Natural killer cell (primary cell): ENCODE results near the gene C14orf39. TPM values are rescaled to one million over a fixed set of nuclear protein-coding genes. Genes with fewer than 3 reads are reported as not detected.

Experiments used
- ATAC-seq, 3 donors: fragments of 150-1000 bp in 2 of 3; fragments of 200-7000 bp in 1 of 3; cut with Tn5 transposase; 1 replicate in 1 of 3; 2 replicates in 2 of 3; pipeline ENCODE4 v1.10.0; 2021; ENCODE audit warnings: mild to moderate bottlenecking in 2 of 3, moderate library complexity in 2 of 3
- DNase-seq, 2 donors: peaks; one replicate each; pipeline versions ENCODE4 v3.0.0 to v3.0.0-alpha.2; 2013 to 2021; ENCODE audit warnings: mixed read lengths in 1 of 2
- H3K27ac ChIP-seq: one replicate; pipeline ENCODE4 v1.5.1; 2013; ENCODE audit warnings: mild to moderate bottlenecking, low read length
- H3K27me3 ChIP-seq: one replicate; pipeline ENCODE4 v1.6.1; 2013; ENCODE audit warnings: low read length; ENCODE audit not compliant: control insufficient read depth, insufficient read depth
- H3K36me3 ChIP-seq: one replicate; pipeline ENCODE4 v1.6.1; 2013; ENCODE audit warnings: low read length; ENCODE audit not compliant: control insufficient read depth, insufficient read depth
- H3K4me1 ChIP-seq: one replicate; pipeline ENCODE4 v1.6.1; 2013; ENCODE audit warnings: low read length; ENCODE audit not compliant: control insufficient read depth, insufficient read depth
- H3K4me3 ChIP-seq: one replicate; pipeline ENCODE4 v1.5.1; 2013; ENCODE audit warnings: low read length
- H3K9me3 ChIP-seq: one replicate; pipeline ENCODE4 v1.6.1; 2013; ENCODE audit warnings: low read length; ENCODE audit not compliant: control insufficient read depth, insufficient read depth
- H3K27ac Mint-ChIP-seq, 2 donors: one replicate each; pipeline ENCODE4 v1.8.0; 2022; ENCODE audit warnings: mild to moderate bottlenecking in 2 of 2, mixed read lengths in 2 of 2, moderate library complexity in 1 of 2
- H3K27me3 Mint-ChIP-seq, 2 donors: one replicate each; pipeline ENCODE4 v1.8.0; 2022; ENCODE audit warnings: low read depth in 2 of 2, mixed read lengths in 2 of 2
- H3K36me3 Mint-ChIP-seq: one replicate; pipeline ENCODE4 v1.8.0; 2022; ENCODE audit warnings: mixed read lengths
- H3K4me1 Mint-ChIP-seq, 2 donors: one replicate each; pipeline ENCODE4 v1.8.0; 2022; ENCODE audit warnings: mixed read lengths in 2 of 2
- H3K4me3 Mint-ChIP-seq: one replicate; pipeline ENCODE4 v1.8.0; 2022; ENCODE audit warnings: mild to moderate bottlenecking, moderate library complexity, mixed read lengths
- H3K9me3 Mint-ChIP-seq, 2 donors: one replicate each; pipeline ENCODE4 v1.8.0; 2022; ENCODE audit warnings: mixed read lengths in 2 of 2
- WGBS: methylation state at CpG from one replicate; pipeline ENCODE4 v1.1.7; 2013; ENCODE audit warnings: missing lambda C conversion rate; ENCODE audit not compliant: insufficient coverage; 5-methylcytosine and 5-hydroxymethylcytosine counted together
- intact Hi-C: fragments of 100-400 bp; cut with micrococcal nuclease; formaldehyde crosslinking; loops from one replicate; pipeline ENCODE4 v1.14.2; 2022
- total RNA-seq, 4 donors: library from RNA; stranded (reverse); fragments of 120-200 nt in 1 of 4; gene quantifications; one replicate each; pipeline versions ENCODE4 v1.2.3 to v1.2.4, GENCODE V29; 2013 to 2022
- TF ChIP-seq, protein P1 (sequence below): fragments of 200-600 bp; IDR thresholded peaks from one replicate; pipeline ENCODE4 v1.8.0; 2022; ENCODE audit warnings: antibody characterized with exemption

Gene C14orf39
- total RNA-seq, 3 donors from 2014 or later (not counting 1 experiment from before 2014, with no cell fraction given) = not detected

DNA sequence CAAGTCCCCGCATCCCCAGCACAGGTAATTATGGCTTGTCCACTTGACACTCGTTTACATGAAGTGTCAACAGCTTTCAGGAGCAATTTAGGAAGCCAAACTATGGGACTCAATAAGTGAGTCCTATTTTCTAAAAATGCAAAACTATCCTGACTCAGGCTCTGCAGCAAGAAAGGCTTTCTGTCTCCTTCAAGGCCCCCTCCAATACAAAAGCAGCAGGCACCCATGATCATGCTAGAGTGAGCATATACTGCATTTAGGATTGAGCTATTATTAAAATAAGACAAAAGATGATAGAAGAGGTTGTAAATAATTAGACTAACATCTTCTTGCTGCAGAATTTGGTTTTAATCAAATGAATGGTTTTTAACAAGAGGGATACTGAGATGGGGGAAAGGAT is 26.3 kb upstream of the C14orf39 start:
- Mint-ChIP-seq H3K4me1 (peaks cover 11 to 15% of the 10 kb centered on the region in 2 donors), H3K27me3 (peaks cover 60% of the 10 kb centered on the region in 2 donors), H3K27ac (no peak overlapping the region), H3K36me3 (no peaks in the 10 kb centered on the region), H3K4me3 (no peak overlapping the region), H3K9me3 (peaks cover 0 to under 1% of the 10 kb centered on the region in 2 donors)
- TF ChIP-seq, protein P1, sequence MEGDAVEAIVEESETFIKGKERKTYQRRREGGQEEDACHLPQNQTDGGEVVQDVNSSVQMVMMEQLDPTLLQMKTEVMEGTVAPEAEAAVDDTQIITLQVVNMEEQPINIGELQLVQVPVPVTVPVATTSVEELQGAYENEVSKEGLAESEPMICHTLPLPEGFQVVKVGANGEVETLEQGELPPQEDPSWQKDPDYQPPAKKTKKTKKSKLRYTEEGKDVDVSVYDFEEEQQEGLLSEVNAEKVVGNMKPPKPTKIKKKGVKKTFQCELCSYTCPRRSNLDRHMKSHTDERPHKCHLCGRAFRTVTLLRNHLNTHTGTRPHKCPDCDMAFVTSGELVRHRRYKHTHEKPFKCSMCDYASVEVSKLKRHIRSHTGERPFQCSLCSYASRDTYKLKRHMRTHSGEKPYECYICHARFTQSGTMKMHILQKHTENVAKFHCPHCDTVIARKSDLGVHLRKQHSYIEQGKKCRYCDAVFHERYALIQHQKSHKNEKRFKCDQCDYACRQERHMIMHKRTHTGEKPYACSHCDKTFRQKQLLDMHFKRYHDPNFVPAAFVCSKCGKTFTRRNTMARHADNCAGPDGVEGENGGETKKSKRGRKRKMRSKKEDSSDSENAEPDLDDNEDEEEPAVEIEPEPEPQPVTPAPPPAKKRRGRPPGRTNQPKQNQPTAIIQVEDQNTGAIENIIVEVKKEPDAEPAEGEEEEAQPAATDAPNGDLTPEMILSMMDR = no peak
- Histone ChIP-seq H3K4me3 (no peak overlapping the region), H3K36me3 (no peaks in the 10 kb centered on the region), H3K27ac (no peak overlapping the region), H3K4me1 (peaks cover 8% of the 10 kb centered on the region), H3K9me3 (no peaks in the 10 kb centered on the region), H3K27me3 (peaks cover 70% of the 10 kb centered on the region)
- no peak for DNase-seq
- intact Hi-C loops = no loop called here
- ATAC-seq = no peak
- 18% methylated on average over 2 of the region's 2 CpGs for WGBS

DNA sequence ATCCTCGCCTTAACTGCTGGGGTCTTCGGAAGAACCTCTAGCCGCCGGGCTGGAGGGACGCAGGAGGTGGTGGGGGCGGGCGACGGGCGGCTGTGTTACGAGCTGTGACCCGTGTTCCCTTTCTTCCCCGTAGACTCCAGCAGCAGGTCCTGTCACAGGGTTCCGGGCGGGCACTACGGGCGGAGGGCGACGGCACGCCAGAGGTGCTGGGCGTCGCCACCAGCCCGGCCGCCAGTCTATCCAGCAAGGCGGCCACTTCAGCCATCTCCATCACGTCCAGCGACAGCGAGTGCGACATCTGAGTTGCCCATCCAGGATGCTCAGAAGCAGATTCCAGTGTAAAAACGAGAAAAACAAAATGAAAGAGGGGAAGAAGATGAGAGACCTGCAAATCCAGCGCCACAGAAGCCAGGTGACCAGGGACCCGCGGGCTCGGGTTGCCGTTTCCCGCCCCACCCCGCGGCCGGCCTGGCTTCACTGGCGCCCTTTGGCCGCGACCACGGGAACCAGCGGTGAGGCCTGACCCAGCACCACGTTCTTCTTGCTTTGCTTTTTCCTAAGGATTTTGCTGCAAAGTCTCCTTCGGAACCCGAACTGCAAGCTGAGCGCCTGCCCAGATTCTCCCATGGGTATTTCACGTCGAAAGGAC is 25.2 kb upstream of the C14orf39 start:
- H3K4me1 ChIP-seq = peaks cover 8% of the 10 kb centered on the region
- H3K27me3 ChIP-seq = peaks cover 68% of the 10 kb centered on the region
- no peaks in the 10 kb centered on the region for H3K36me3 Mint-ChIP-seq
- no peaks in the 10 kb centered on the region for H3K9me3 ChIP-seq
- H3K36me3 ChIP-seq = no peaks in the 10 kb centered on the region
- ATAC-seq = no peak
- no peak overlapping the region for H3K27ac Mint-ChIP-seq
- peaks cover 57 to 62% of the 10 kb centered on the region in 2 donors for H3K27me3 Mint-ChIP-seq
- no peaks in the 10 kb centered on the region for H3K9me3 Mint-ChIP-seq
- DNase-seq = no peak
- 8% methylated on average over 48 of the region's 49 CpGs for WGBS
- H3K4me1 Mint-ChIP-seq = peaks cover 7 to 12% of the 10 kb centered on the region in 2 donors
- no peak overlapping the region for H3K4me3 ChIP-seq
- TF ChIP-seq, protein P1 = no peak
- H3K27ac ChIP-seq = no peak overlapping the region
- H3K4me3 Mint-ChIP-seq = no peak overlapping the region
- intact Hi-C loops = no loop called here

- Mint-ChIP-seq H3K27me3 (peaks cover 61 to 62% of the 10 kb centered on the region in 2 donors), H3K27ac (no peak overlapping the region), H3K4me1 (peaks cover 5 to 10% of the 10 kb centered on the region in 2 donors), H3K9me3 (no peaks in the 10 kb centered on the region), H3K4me3 (no peak overlapping the region), H3K36me3 (no peaks in the 10 kb centered on the region)
- Histone ChIP-seq H3K27ac (no peak overlapping the region), H3K4me3 (no peak overlapping the region), H3K9me3 (no peaks in the 10 kb centered on the region), H3K27me3 (peaks cover 71% of the 10 kb centered on the region), H3K4me1 (peaks cover 8% of the 10 kb centered on the region), H3K36me3 (no peaks in the 10 kb centered on the region)
- DNase-seq (no peak), ATAC-seq (no peak)
- WGBS = 7% methylated on average over 35 of the region's 35 CpGs
- intact Hi-C loops = no loop called here
- TF ChIP-seq, protein P1 = no peak
These were observed 24.5 kb upstream of the C14orf39 start for GRCh38 chr14:60510254-60510950.
